22Rv1 (cell line): ENCODE results near the gene TRDN.

Experiments
- CTCF ChIP-seq: fragments of 450-650 bp; IDR thresholded peaks from 2 replicates; pipeline ENCODE4 v1.5.1; 2017; ENCODE audit warnings: mild to moderate bottlenecking
- ZFX ChIP-seq: fragments of 450-650 bp; IDR thresholded peaks from 2 replicates; pipeline ENCODE4 v1.6.1; 2017; ENCODE audit warnings: antibody characterized with exemption, borderline replicate concordance

GRCh38 chr6:123176706-123177105, 460.0 kb downstream of the TRDN start:
- no peak for TF ChIP-seq CTCF
- no peak for TF ChIP-seq ZFX
